HepG2 (cell line): ENCODE results near the gene MACROD2.

ENCODE experiments used
- EHMT2 ChIP-seq: fragments of 200-600 bp; sonication (generic); IDR thresholded peaks from 2 replicates; pipeline ENCODE4 v1.7.0; 2017; ENCODE audit warnings: antibody characterized with exemption, low read depth, low read length, borderline replicate concordance
- KDM5B ChIP-seq: sonication (generic); formaldehyde crosslinking; IDR thresholded peaks from 2 replicates; pipeline ENCODE4 v1.4.0; 2020; ENCODE audit warnings: missing genetic modification reagents, mild to moderate bottlenecking, borderline replicate concordance
- KLF11 ChIP-seq: IDR thresholded peaks from 2 replicates; pipeline ENCODE4 v1.6.1; 2016; ENCODE audit warnings: missing compliant biosample characterization
- MTA3 ChIP-seq: sonication (generic); formaldehyde crosslinking; IDR thresholded peaks from 2 replicates; pipeline ENCODE4 v1.4.0; 2020; ENCODE audit warnings: missing genetic modification reagents
- MYC ChIP-seq: sonication (generic); formaldehyde crosslinking; IDR thresholded peaks from 2 replicates; pipeline ENCODE4 v1.9.0; 2021; ENCODE audit warnings: missing genetic modification reagents, borderline replicate concordance
- NFE2L2 ChIP-seq: fragments of 150-350 bp; IDR thresholded peaks from 2 replicates; pipeline ENCODE4 v1.6.1; 2014; ENCODE audit warnings: low read length
- RAD21 ChIP-seq: fragments of 450-650 bp; formaldehyde crosslinking; IDR thresholded peaks from 2 replicates; pipeline ENCODE4 v1.5.0; 2020; ENCODE audit warnings: mild to moderate bottlenecking
- SOX6 ChIP-seq, 2 experiments: fragments of 450-650 bp in 1 of 2; sonication (generic) in 1 of 2; formaldehyde crosslinking in 1 of 2; IDR thresholded peaks; 2 replicates each; pipeline versions ENCODE4 v1.4.0 to v1.6.1; 2017 to 2020; ENCODE audit warnings: antibody characterized with exemption in 1 of 2, mild to moderate bottlenecking in 1 of 2, missing genetic modification reagents in 1 of 2
- TARDBP ChIP-seq: sonication (generic); formaldehyde crosslinking; IDR thresholded peaks from 2 replicates; pipeline ENCODE4 v1.8.0; 2022; ENCODE audit warnings: mild to moderate bottlenecking, missing genetic modification reagents
- U2AF2 ChIP-seq: fragments of 200-400 bp; formaldehyde crosslinking; IDR thresholded peaks from 2 replicates; pipeline ENCODE4 v1.6.1; 2017; ENCODE audit warnings: low read depth, mild to moderate bottlenecking, low read length
- YY1 ChIP-seq: IDR thresholded peaks from 2 replicates; pipeline ENCODE4 v1.6.1; 2011; ENCODE audit warnings: low read length, low read depth, moderate library complexity, mild to moderate bottlenecking; ENCODE audit not compliant: insufficient read depth, insufficient replicate concordance
- ZSCAN31 ChIP-seq: sonication (generic); formaldehyde crosslinking; IDR thresholded peaks from 2 replicates; pipeline ENCODE4 v1.5.0; 2020; ENCODE audit warnings: low read depth, mild to moderate bottlenecking, missing genetic modification reagents
- TF ChIP-seq, protein P1 (sequence below): sonication (generic); formaldehyde crosslinking; IDR thresholded peaks from 2 replicates; pipeline ENCODE4 v1.4.0; 2020; ENCODE audit warnings: missing genetic modification reagents
- TF ChIP-seq, protein P2 (sequence below): sonication (generic); formaldehyde crosslinking; IDR thresholded peaks from 2 replicates; pipeline ENCODE4 v1.5.0; 2020; ENCODE audit warnings: missing genetic modification reagents

DNA sequence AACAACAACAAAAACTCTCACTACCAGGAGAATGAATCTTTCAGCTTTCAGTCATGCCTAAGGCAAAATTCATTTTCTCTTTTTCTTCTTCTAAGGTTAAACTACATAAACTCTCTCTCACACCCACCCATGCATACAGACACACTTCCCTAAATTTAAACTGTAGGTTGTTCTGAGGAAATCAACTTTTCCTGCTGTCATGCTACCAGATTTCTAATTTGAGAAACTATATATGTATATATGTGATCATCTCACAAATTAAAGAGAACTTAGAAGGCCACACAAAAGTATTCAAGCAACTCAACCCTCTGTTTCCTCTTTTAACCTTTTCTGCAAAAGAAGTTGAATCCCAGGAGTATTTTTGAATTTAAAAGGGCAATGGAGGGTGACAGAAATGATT is 2045.4 kb downstream of the MACROD2 start:
- no peak for TF ChIP-seq RAD21 (CRISPR knock-in tag)
- TF ChIP-seq, protein P1, sequence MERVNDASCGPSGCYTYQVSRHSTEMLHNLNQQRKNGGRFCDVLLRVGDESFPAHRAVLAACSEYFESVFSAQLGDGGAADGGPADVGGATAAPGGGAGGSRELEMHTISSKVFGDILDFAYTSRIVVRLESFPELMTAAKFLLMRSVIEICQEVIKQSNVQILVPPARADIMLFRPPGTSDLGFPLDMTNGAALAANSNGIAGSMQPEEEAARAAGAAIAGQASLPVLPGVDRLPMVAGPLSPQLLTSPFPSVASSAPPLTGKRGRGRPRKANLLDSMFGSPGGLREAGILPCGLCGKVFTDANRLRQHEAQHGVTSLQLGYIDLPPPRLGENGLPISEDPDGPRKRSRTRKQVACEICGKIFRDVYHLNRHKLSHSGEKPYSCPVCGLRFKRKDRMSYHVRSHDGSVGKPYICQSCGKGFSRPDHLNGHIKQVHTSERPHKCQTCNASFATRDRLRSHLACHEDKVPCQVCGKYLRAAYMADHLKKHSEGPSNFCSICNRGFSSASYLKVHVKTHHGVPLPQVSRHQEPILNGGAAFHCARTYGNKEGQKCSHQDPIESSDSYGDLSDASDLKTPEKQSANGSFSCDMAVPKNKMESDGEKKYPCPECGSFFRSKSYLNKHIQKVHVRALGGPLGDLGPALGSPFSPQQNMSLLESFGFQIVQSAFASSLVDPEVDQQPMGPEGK (CRISPR knock-in tag), result no peak
- TF ChIP-seq NFE2L2, result no peak
- TF ChIP-seq MYC (CRISPR knock-in tag), result no peak
- no peak for TF ChIP-seq MTA3 (CRISPR knock-in tag)
- no peak for TF ChIP-seq U2AF2
- TF ChIP-seq KDM5B, result no peak
- no peak for TF ChIP-seq TARDBP (CRISPR knock-in tag)
- no peak for TF ChIP-seq EHMT2
- no peak for TF ChIP-seq KLF11
- no peak for TF ChIP-seq YY1
- no peak for TF ChIP-seq ZSCAN31 (CRISPR knock-in tag)
- TF ChIP-seq SOX6 (IDR thresholded peaks at IDR 0.05), result no peak
- TF ChIP-seq SOX6 (CRISPR knock-in tag; IDR thresholded peaks at IDR 0.05), result no peak
- TF ChIP-seq, protein P2, sequence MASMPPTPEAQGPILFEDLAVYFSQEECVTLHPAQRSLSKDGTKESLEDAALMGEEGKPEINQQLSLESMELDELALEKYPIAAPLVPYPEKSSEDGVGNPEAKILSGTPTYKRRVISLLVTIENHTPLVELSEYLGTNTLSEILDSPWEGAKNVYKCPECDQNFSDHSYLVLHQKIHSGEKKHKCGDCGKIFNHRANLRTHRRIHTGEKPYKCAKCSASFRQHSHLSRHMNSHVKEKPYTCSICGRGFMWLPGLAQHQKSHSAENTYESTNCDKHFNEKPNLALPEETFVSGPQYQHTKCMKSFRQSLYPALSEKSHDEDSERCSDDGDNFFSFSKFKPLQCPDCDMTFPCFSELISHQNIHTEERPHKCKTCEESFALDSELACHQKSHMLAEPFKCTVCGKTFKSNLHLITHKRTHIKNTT (CRISPR knock-in tag), result no peak
